Thymus (tissue), 11 donors: ENCODE measurements around the gene PRKG1. TPM values are rescaled to one million over a fixed set of nuclear protein-coding genes. Genes with fewer than 3 reads are reported as not detected.

Source experiments
- DNase-seq, 9 donors: peaks; one replicate each; pipeline ENCODE4 v3.0.0-alpha.2; 2013; ENCODE audit warnings: low spot score in 9 of 9, low read depth in 6 of 9, missing footprints in 1 of 9
- H3K27ac ChIP-seq, 2 donors: one replicate each; pipeline ENCODE4 v1.5.1; 2013; ENCODE audit warnings: control low read depth in 1 of 2, low read depth in 1 of 2, low read length in 1 of 2, mild to moderate bottlenecking in 1 of 2, moderate library complexity in 1 of 2
- H3K27me3 ChIP-seq, 2 donors: one replicate each; pipeline ENCODE4 v1.5.1; 2013; ENCODE audit warnings: low read length in 1 of 2; ENCODE audit not compliant: control insufficient read depth in 2 of 2, insufficient read depth in 1 of 2
- H3K36me3 ChIP-seq, 2 donors: one replicate each; pipeline ENCODE4 v1.5.1; 2013; ENCODE audit warnings: low read length in 1 of 2, mild to moderate bottlenecking in 1 of 2, moderate library complexity in 1 of 2; ENCODE audit not compliant: control insufficient read depth in 2 of 2, insufficient read depth in 2 of 2
- H3K4me1 ChIP-seq, 2 donors: one replicate each; pipeline ENCODE4 v1.5.1; 2013; ENCODE audit warnings: low read length in 2 of 2; ENCODE audit not compliant: control insufficient read depth in 2 of 2, insufficient read depth in 2 of 2
- H3K4me3 ChIP-seq, 2 donors: one replicate each; pipeline ENCODE4 v1.5.1; 2013; ENCODE audit warnings: low read length in 2 of 2, control low read depth in 1 of 2, mild to moderate bottlenecking in 1 of 2
- H3K9me3 ChIP-seq, 2 donors: one replicate each; pipeline ENCODE4 v1.5.1; 2013; ENCODE audit warnings: low read length in 1 of 2, mild to moderate bottlenecking in 1 of 2; ENCODE audit not compliant: control insufficient read depth in 2 of 2, insufficient read depth in 1 of 2
- WGBS: extraction: QIAGEN DNeasy Blood & Tissue Kit; methylation state at CpG from one replicate; pipeline ENCODE4 v1.1.7; 2013; 5-methylcytosine and 5-hydroxymethylcytosine counted together
- polyA plus RNA-seq: library from polyadenylated mRNA; stranded (reverse); fragments of 200-250 nt; gene quantifications from one replicate; pipeline ENCODE4 v1.2.3, GENCODE V29; 2013
- total RNA-seq: library from RNA; stranded (reverse); fragments of 120-200 nt; gene quantifications from one replicate; pipeline ENCODE4 v1.2.4, GENCODE V29; 2013
- donor health status: healthy.

The PRKG1 gene
- total and polyA plus RNA-seq, 2 donors: 2.5 to 7.4 TPM

GRCh38 chr10:51047857-51048256 is 26.4 kb upstream of the PRKG1 start:
- 90% methylated on average over 2 of the region's 2 CpGs for WGBS
- H3K36me3 ChIP-seq: no peaks in the 10 kb centered on the region

GRCh38 chr10:51048792-51049191 is 25.5 kb upstream of the PRKG1 start:
- WGBS: 76% methylated on average over 7 of the region's 7 CpGs
- H3K9me3 ChIP-seq: no peaks in the 10 kb centered on the region

More at GRCh38 chr10:51047857-51048256, 26.4 kb upstream of the PRKG1 start:
- Histone ChIP-seq H3K4me3 (no peak overlapping the region), H3K9me3 (no peaks in the 10 kb centered on the region), H3K4me1 (no peaks in the 10 kb centered on the region), H3K27me3 (no peaks in the 10 kb centered on the region), H3K27ac (no peak overlapping the region)
- no peak for DNase-seq

GRCh38 chr10:51052163-51052562 is 22.1 kb upstream of the PRKG1 start:
- no peaks in the 10 kb centered on the region for H3K36me3 ChIP-seq
- no peak for DNase-seq
- H3K4me3 ChIP-seq: no peak overlapping the region

More at GRCh38 chr10:51048792-51049191, 25.5 kb upstream of the PRKG1 start:
- Histone ChIP-seq H3K36me3 (no peaks in the 10 kb centered on the region), H3K4me1 (no peaks in the 10 kb centered on the region), H3K27ac (no peak overlapping the region), H3K4me3 (no peak overlapping the region), H3K27me3 (no peaks in the 10 kb centered on the region)
- no peak for DNase-seq

GRCh38 chr10:51057925-51058324 is 16.4 kb upstream of the PRKG1 start:
- Histone ChIP-seq H3K27ac (no peak overlapping the region), H3K4me3 (no peak overlapping the region), H3K27me3 (no peaks in the 10 kb centered on the region), H3K36me3 (no peaks in the 10 kb centered on the region), H3K4me1 (no peaks in the 10 kb centered on the region), H3K9me3 (no peaks in the 10 kb centered on the region)
- DNase-seq: no peak
- WGBS: 97% methylated on average over 4 of the region's 4 CpGs

More at GRCh38 chr10:51052163-51052562, 22.1 kb upstream of the PRKG1 start:
- no peaks in the 10 kb centered on the region for H3K27me3 ChIP-seq
- no peak overlapping the region for H3K27ac ChIP-seq
- no peaks in the 10 kb centered on the region for H3K9me3 ChIP-seq
- no peaks in the 10 kb centered on the region for H3K4me1 ChIP-seq

- WGBS: 89% methylated on average over 4 of the region's 4 CpGs
These were observed 11.1 kb upstream of the PRKG1 start for GRCh38 chr10:51063166-51063565.

GRCh38 chr10:51063659-51064535 is 10.4 kb upstream of the PRKG1 start:
- H3K4me3 ChIP-seq: no peak overlapping the region
- H3K36me3 ChIP-seq: no peaks in the 10 kb centered on the region
- no peak for DNase-seq
- H3K27me3 ChIP-seq: no peaks in the 10 kb centered on the region
- no peaks in the 10 kb centered on the region for H3K4me1 ChIP-seq
- H3K9me3 ChIP-seq: no peaks in the 10 kb centered on the region
- 3% methylated on average over 2 of the region's 2 CpGs for WGBS
- H3K27ac ChIP-seq: no peak overlapping the region

More at GRCh38 chr10:51063166-51063565, 11.1 kb upstream of the PRKG1 start:
- Histone ChIP-seq H3K27me3 (no peaks in the 10 kb centered on the region), H3K27ac (no peak overlapping the region), H3K9me3 (no peaks in the 10 kb centered on the region), H3K4me3 (no peak overlapping the region), H3K36me3 (no peaks in the 10 kb centered on the region), H3K4me1 (no peaks in the 10 kb centered on the region)
- no peak for DNase-seq

GRCh38 chr10:51066231-51066630 is 8.1 kb upstream of the PRKG1 start:
- Histone ChIP-seq H3K27me3 (no peaks in the 10 kb centered on the region), H3K9me3 (no peaks in the 10 kb centered on the region), H3K27ac (no peak overlapping the region), H3K36me3 (no peaks in the 10 kb centered on the region), H3K4me1 (no peaks in the 10 kb centered on the region), H3K4me3 (no peak overlapping the region)
- no peak for DNase-seq
- WGBS: 28% methylated on average over 1 of the region's 1 CpG

- Histone ChIP-seq H3K27ac (no peak overlapping the region), H3K27me3 (peaks cover 21 to 41% of the 10 kb centered on the region in 2 donors), H3K36me3 (no peaks in the 10 kb centered on the region), H3K4me3 (no peak overlapping the region), H3K4me1 (peaks cover 0 to 3% of the 10 kb centered on the region in 2 donors), H3K9me3 (no peaks in the 10 kb centered on the region)
- no peak for DNase-seq
These were observed 2.1 kb upstream of the PRKG1 start for GRCh38 chr10:51072210-51072609.

- Histone ChIP-seq H3K4me1 (peaks cover 0 to 3% of the 10 kb centered on the region in 2 donors), H3K9me3 (no peaks in the 10 kb centered on the region), H3K36me3 (no peaks in the 10 kb centered on the region), H3K4me3 (no peak overlapping the region), H3K27ac (peak overlapping the region in 1 of 2 donors; percentile 45), H3K27me3 (peaks cover 21 to 41% of the 10 kb centered on the region in 2 donors)
- no peak for DNase-seq
- whole genome bisulfite sequencing: 90% methylated on average over 5 of the region's 5 CpGs
These were observed 1.3 kb upstream of the PRKG1 start for GRCh38 chr10:51072921-51073434.
